ENCODE measurements around the gene TLR10.
"Not testable (repeated sequence)": the region's sequence is repeated elsewhere in the genome, so short reads cannot be mapped to it uniquely, and the experiment has no call there.

TLR10 gene

DNA sequence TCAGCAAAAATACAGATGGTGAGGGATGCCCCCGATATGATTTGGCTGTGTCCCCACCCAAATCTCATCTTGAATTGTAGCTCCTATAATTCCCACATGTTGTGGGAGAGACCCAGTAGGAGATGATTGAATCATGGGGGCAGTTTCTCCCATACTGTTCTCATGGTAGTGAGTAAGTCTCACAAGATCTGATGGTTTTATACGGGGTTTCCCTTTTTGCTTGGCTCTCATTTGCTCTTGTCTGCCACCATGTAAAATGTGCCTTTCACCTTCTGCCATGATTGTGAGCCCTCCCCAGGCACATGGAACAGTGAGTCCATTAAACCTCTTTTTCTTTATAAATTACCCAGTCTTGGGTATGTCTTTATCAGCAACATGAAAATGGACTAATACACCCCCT, 15.8 kb downstream of the TLR10 start:
- not testable (repeated sequence) for DNase-seq (ENCODE audit: low read depth, low spot score)

DNA sequence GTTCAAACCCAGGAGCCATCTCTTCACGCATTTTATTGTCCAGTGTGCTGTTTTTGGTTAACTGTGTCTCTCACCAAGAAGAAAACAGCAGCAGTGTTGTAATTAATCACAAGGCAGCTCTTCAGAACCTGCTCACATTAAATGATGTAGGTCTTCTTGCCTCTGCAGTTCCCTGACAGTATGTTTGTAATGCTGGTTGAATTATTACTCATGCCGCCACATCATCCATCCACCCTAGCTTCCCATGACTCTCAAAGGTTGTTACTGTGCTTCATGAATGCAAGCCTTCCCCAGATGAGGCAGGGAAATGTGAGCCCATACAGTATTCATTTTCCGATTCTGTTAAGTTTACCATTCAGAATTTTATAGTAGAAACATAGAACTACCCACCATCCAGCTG, 17.4 kb downstream of the TLR10 start:
- no peak for DNase-seq (ENCODE audit: low read depth, low spot score)

DNA sequence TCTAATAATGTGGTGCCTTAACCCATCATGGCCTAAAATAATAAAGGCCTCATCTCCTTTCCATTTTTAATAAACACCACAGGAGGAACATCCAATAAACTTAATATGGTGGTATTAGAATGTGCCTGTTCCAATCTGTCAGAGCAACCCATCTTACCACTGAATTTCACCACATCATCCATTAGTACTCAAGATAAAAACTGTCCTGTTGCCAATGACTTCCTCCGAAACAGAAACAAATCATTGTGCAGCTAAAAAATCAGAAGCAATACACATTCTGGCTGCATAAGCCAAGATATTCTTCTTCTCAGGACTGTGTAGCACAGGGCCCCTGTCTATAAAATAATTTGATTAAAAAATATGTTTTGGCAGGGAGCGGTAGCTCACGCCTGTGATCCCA, 18.5 kb downstream of the TLR10 start:
- DNase-seq (ENCODE audit: low read depth, low spot score) = no peak

DNA sequence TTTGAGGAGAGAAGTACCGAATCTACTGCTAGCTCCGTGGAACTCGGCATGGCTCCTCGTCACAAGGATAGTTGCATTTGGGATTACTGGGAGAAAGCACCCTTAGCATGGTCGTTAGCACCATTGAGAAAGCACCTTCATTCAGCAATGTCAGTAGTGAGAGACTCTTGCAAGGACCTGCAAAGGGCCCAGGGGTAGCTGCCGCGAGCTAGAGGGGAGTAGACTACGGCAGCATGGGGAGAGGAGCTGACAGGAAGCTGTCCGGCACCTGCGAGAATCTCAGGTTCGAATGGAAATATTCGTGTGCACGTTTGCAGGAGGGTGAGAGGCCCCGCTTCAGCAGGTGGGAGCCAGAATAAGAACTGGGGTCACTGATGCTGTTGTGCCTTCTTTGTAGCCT, 20.2 kb downstream of the TLR10 start:
- DNase-seq (ENCODE audit: low read depth, low spot score) = no peak

DNA sequence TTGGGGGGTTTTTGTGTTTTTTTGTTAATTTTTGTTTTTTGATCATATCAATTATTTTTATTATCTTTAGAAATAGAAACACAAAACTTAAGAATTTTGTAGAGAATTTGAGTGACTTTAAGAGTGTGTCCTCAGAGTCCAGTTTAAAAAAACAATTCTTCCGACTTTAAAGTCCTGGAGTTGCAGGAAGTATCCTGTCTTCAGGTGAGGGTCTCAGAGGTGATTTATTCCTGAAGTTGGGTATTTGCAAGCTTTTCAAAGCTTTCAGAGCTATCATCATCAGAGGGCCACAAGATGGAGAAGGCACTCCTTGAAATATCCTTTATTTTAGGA, 23.0 kb downstream of the TLR10 start:
- DNase-seq (ENCODE audit: low read depth, low spot score) = no peak

DNA sequence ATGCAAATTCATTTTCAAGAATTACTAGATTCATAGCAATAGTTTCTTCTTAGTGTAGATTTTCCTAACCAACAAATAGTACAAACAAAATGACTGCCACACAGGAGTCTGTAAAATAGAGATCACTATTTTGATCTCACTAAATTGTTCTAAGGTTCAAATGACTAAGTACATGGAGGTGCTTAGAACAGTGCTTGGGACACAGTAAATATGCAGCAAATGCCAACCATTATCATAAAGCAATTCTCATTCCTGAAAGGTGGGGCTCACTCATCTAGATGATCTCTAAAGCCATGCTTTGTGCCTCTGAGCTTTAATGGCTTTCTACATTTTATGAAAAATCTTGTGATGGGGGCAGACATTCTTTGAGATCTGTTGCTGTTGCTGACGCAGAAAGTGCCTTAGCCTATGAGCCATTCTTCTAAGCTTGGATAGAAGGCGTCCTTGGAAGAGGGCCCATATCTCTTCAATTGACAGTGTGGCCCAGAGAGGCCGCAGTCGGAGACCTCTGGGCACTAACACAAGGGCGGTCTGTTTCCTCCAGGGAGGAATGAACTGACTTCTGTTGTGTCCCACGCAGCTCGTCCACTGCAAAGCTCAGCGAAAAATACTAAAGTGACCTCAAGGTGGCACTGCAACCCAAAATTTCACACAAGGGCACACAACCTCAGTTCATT, 23.5 kb downstream of the TLR10 start:
- DNase-seq (ENCODE audit: low read depth, low spot score) = peak; percentile 49

DNA sequence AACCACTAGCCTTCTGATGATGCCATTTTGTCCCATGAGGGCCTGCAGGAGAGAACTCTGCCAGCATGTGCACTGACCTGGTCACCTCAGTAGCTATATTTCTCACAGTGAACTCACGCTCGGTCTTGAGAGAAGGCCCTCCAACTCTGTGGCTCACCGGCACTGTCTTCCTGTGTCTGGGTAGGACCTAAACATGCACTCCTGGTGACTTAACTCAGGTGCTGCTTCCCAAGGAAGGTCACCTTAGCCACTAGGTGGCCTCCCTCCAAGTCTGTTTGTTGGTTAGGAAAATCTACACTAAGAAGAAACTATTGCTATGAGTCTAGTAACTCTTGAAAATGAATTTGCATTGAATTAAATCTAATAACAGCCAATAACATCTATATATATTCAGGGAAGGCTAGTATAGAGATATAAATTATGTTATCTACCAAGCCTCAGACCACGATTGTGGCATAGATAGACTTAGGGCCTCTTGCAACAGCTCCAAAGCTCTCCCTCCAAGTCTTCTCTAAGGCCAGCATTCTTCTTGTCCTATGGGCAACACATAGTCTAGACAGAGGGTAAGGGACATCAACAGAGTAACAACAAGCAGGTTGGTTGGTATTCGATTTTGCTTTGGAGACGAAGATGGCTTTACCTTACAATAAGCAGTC, 24.7 kb downstream of the TLR10 start:
- DNase-seq (ENCODE audit: low read depth, low spot score) = no peak

DNA sequence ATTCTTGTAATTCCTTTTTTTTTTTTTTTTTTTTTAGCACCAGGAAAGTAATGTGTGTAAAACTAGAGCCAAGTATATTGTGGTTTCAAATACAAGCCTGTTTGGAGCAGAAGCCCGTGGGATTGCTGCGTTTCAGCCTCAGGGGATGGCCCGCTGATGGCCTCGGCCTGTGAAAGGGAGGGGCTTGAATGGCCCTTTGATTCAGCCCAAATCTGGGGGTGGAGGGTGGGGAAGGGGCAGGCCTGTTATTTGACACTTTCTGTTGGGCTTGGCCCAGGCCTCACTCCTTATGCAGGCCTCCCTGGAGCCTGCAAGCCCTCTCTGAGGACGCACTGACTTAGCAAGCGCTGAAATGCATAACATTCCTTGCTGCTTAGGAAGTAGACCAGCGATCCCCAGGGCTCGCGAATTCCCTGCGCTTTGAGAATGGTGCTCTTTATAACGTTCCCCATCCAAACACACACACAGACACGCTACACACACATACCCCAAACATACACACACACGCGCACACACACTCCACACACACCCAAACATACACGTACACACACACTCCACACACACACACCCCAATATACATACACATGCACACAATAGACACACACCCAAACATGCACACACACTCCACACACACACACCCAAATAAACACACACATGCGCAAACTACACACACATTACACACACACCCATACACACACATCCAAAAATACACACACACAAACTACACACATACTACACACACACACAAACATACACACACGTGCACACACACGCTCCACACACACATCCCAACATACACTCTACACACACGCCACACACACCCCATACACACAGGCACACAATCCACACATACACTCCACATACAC, 29.6 kb downstream of the TLR10 start:
- DNase-seq (ENCODE audit: low read depth, low spot score) = peak; percentile 89

DNA sequence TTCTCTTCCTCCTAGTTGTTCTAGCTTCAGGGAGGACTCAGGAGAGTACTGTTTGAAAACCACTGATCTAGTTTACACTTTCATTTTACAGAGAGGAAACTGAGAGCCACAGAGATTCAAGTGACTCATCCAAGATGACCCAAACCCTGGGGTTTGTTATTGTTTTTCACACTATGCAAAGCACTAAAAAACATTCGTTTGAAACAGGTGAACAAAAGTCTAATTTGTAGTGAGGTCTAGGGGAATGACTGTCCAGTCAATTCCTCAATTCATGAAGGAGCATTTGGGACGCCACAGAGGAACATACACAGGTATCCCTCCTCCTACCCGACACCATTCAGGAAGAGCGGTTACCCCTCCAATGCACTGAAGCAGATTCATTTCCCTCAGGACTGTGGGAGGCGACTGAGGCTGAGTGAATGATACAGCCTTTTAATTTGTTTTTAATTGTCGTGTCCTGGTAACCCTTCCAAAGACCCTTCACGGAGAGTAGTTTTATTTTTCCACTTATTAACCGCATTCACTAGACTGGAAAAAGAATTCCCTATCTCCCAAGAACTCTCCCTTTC, 30.3 kb downstream of the TLR10 start:
- DNase-seq (ENCODE audit: low read depth, low spot score) = no peak

DNA sequence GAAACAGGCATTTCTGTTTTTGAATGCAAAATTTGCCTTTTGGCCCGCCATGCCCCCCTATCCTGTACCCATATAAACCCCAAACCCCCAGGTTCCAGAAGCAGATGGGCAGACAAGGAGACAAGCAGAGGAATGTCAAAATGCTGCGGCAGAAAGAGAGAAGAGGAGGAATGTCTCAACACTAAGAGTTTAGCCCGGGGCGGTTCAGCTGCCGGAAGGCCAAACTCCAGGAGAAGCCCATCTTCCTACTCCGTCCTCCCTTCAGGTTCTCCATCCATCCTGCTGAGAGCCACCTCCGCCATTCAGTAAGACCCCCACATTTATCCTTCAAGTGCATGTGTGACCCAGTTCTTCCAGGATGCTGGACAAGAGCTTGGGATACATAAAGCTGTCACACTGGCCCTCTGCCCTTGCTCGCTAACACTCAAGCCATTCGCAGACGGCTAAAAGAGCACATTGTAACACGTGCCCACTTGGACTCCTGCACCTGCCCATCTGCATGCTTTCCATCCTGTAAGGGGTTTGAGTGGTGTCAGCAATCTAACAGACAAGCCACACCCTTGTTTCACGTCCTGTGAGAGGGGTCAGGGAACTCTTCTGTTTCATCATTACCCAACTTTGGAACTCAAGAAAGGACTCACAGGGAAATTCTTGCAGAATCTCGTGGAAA, 31.3 kb downstream of the TLR10 start:
- no peak for DNase-seq (ENCODE audit: low read depth, low spot score)

DNA sequence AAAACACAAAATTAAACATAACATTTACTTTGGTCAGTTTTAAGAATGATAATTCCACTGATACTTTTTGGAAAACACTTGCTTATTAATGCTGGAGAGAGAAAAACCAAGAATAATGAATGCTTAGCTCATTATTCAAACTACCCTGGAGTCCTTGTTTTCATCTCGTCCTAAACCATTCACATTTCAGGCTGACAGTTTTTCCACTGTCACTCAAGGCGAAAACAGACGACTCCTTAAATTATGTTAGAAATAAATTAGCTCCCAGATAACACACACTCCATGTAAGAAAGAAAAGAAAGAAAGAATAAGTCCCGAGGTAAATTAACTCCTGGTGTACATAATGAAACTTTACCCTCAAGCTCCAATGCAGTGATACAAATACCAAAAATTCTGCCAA, 33.5 kb downstream of the TLR10 start:
- no peak for DNase-seq (ENCODE audit: low read depth, low spot score)

DNA sequence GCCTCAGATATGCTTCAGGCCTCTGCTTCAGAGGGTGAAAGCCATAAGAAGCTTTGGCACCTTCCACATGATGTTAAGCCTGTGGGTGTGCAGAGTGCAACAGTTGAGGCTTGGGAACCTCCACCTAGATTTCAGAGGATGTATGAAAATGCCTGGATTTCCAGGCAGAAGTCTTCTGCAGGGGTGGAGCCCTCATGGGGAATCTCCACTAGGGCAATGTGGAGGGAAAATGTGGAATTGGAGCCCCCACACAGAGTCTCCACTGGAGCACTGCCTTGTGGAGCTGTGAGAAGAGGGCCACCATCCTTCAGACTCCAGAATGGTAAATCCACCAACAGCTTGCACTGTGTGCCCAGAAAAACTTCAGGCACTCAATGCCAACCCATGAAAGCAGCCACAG, 35.2 kb downstream of the TLR10 start:
- DNase-seq (ENCODE audit: low read depth, low spot score) = no peak

DNA sequence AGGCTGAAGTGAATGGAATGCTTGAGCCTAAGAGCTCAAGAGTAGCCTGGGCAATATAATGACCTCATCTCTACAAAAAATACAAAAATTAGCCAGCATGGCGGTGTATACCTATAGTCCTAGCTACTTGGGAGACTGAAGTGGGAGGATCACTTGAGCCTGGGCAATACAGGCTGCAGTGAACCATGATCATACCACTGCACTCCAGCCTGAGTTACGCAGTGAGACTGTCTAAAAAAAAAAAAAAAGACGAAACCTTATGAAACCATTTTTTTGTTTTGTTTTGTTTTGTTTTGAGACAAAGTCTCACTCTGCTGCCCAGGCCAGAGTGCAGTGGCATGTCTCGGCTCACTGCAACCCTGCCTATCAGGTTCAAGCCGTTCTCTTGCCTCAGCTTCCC, 36.9 kb downstream of the TLR10 start:
- DNase-seq (ENCODE audit: low read depth, low spot score) = no peak

DNA sequence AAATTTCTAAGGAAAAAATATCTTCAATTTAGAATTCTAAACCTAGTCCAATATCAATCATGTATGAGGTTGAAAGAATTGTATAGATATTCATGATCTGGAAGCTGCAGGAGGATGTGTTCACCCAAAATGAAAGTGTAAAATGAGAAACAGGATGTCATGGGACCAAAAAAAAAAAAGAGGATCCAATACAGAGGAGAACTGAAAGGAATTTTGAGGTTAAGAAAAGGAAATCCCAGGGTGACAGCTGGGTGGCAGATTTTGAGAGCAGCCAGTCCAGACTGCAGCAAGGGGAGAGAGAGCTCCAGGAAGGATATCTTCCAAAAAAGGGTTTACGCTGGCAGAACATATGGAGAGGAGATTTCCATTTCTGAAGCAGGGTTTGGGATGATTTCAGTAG, 38.9 kb downstream of the TLR10 start:
- DNase-seq (ENCODE audit: low read depth, low spot score) = no peak

DNA sequence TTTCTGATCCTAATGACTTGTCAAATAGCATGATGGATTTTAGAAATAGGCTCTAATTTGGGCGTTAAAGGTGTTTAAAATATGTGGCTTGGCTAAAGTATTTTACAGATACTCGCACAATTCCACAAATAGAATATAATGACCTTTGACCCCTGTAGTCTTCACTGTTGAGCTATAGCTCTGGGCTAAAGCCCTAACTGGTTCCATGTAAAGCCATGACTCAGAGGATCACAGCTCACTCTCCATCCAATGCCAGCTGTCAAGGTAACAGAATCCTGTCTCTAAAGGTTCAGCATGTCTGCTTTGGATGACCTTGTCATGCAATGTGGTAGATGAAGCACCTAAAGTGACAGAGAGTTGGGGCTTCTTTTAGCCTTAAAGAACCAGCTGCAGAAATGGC, 42.5 kb downstream of the TLR10 start:
- DNase-seq (ENCODE audit: low read depth, low spot score) = no peak

DNA sequence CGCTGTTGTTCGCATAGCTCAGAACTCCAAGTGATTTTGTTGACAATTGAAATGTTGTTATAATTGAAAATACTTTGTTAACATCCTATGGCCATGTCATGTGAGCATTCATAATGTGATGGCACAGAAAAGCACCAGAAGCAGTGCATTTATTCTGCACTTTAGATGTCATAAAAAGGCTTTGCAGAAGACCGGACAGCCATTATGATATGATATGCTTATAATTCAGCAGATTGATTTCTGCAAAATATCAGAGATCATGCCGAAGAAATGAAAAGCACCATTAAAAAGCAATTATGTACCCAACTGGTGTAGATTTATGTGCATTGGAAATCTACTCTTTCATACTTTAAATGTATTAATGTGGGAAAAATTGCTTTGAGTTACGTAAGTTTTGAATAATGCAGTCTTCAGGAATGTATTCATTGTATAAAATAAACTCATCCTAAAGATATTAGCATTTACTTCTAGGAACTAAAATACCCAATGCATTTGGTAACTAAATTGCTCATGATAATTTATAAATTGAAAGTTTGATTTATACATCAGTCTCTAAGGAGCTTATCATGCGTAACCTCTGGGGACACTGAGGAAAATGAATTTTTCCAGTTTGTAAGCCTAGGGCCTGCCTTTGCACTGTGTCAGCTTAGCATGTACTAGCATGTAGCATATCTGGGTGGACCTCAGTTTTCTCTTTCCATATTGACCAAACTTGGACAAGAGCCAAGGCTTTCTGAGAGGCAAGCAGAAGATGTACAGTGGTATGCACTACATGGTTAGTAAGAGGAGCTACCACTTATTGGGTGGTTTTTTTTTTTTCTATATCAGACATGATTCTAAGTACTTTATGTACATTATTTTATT, 43.6 kb downstream of the TLR10 start:
- DNase-seq (ENCODE audit: low read depth, low spot score) = no peak

DNA sequence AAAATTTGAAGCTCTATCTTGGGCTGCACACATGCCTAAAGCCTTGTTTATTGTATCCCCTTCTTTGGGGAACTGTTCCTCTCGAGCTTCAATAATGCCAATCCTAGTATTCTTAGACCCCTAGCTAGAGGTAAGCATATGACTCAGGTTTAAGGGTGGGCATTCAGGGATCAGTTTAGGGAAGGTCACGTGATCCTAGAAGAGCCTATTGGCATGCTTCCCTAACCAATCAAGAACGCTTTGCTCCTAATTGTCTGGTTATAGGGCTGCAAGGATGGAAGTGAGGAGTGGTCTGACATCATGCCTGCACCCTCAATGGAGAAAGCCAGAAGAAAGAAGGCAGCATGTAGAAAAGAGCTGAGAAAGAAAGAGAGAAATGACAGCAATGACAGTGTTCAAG, 46.9 kb downstream of the TLR10 start:
- no peak for DNase-seq (ENCODE audit: low read depth, low spot score)

DNA sequence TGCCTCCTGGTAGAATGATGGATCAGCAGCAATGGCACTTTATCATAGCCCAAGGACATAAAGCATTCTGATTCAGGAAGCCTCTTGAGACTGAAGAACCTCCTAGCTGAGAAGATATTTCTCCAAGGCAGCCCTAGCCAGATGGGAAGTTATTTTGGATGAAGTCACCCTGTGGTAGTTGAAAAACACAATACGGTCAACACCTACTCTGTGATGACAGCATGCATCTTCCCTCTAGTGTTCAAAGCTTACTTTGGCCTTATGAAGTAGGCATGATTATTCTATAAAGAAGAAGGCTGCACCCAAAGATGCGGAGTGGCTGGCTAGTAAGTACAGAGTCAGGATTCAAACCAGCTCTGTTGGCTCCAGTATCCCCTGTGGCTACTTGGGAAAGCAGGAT, 47.9 kb downstream of the TLR10 start:
- no peak for DNase-seq (ENCODE audit: low read depth, low spot score)

DNA sequence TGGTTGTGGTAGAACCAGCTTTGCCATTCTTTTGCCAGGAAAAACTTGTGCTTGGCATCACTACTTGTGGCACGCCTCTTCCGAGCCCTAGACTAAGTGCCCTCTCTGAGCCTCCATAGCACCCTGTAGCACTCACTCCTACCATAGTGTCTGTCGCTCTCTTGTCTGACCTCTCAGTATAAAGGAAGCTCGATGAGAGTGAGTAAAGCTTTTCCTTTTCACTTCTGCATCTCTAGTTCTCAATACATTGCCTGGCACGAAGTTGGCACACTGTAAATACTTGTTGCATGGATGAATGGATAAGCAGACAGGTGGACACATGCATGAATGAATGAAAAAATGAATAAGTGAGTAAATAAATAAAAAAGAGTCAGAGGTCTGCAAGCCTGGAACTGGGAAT, 48.3 kb downstream of the TLR10 start:
- DNase-seq (ENCODE audit: low read depth, low spot score) = no peak

DNA sequence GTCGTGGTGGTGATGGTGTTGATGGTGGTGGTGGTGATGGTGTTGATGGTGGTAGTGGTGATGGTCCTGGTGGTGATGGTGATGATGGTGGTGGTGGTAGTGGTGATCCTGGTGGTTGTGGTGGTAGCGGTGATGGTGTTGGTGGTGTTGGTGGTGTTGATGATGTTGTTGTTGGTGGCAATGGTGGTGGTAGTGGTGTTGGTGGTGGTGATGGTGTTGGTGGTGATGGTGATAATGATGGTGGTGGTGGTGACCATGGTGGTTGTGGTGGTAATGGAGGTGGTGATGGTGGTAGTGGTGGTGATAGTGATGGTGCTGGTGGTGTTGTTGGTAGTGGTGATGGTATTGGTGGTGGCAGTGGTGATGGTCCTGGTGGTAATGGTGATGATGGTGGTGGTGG, 49.1 kb downstream of the TLR10 start:
- no peak for DNase-seq (ENCODE audit: low read depth, low spot score)

Measured in smooth muscle cell of the brain vasculature (primary cell).